Skeletal muscle tissue (tissue), 4 donors: ENCODE data around the gene MAP1LC3B. TPM values are rescaled to one million over a fixed set of nuclear protein-coding genes. Genes with fewer than 3 reads are reported as not detected.
"Not testable (repeated sequence)": the region's sequence is repeated elsewhere in the genome, so short reads cannot be mapped to it uniquely, and the experiment has no call there.

Experiments used
- H3K27ac ChIP-seq: one replicate; pipeline ENCODE4 v1.7.0; 2013; ENCODE audit warnings: mild to moderate bottlenecking, low read depth, low read length, inconsistent platforms
- H3K27me3 ChIP-seq, 3 donors: one replicate each; pipeline ENCODE4 v1.7.0; 2013; ENCODE audit warnings: low read length in 3 of 3; ENCODE audit not compliant: control insufficient read depth in 3 of 3, insufficient read depth in 3 of 3
- H3K36me3 ChIP-seq, 3 donors: one replicate each; pipeline ENCODE4 v1.7.0; 2013; ENCODE audit warnings: low read length in 3 of 3; ENCODE audit not compliant: control insufficient read depth in 3 of 3, insufficient read depth in 3 of 3
- H3K4me1 ChIP-seq, 3 donors: one replicate each; pipeline ENCODE4 v1.7.0; 2013; ENCODE audit warnings: low read length in 3 of 3, mild to moderate bottlenecking in 3 of 3; ENCODE audit not compliant: control insufficient read depth in 3 of 3, insufficient read depth in 3 of 3
- H3K4me3 ChIP-seq, 3 donors: one replicate each; pipeline ENCODE4 v1.7.0; 2013; ENCODE audit warnings: low read length in 3 of 3
- H3K9ac ChIP-seq, 3 donors: one replicate each; pipeline ENCODE4 v1.7.0; 2013; ENCODE audit warnings: low read length in 3 of 3, mild to moderate bottlenecking in 3 of 3, moderate library complexity in 2 of 3, low read depth in 1 of 3
- H3K9me3 ChIP-seq, 3 donors: one replicate each; pipeline ENCODE4 v1.7.0; 2013; ENCODE audit warnings: low read length in 3 of 3; ENCODE audit not compliant: control insufficient read depth in 3 of 3
- total RNA-seq: library from RNA; depleted of rRNA; stranded (reverse); fragments of >200 nt; gene quantifications from one replicate; pipeline ENCODE4 v1.2.3, GENCODE V29; 2014
- donor health status: Osteomylitis.

Gene MAP1LC3B
- total RNA-seq, 1 donor from 2014 or later: 20.9 TPM

GRCh38 chr16:87389914-87390313, 2.2 kb upstream of the MAP1LC3B start:
- not testable (repeated sequence) for H3K27me3 ChIP-seq, H3K4me3 ChIP-seq, H3K36me3 ChIP-seq, H3K9ac ChIP-seq, H3K9me3 ChIP-seq
- Histone ChIP-seq H3K27ac (peak overlapping the region; percentile 99), H3K4me1 (peaks cover 34 to 45% (median 39%) of the 10 kb centered on the region in 3 donors)

GRCh38 chr16:87390641-87391323, 1.4 kb upstream of the MAP1LC3B start:
- H3K4me3 ChIP-seq: peak overlapping the region; percentile 78 to 81 (median 80)
- no peaks in the 10 kb centered on the region for H3K36me3 ChIP-seq
- no peaks in the 10 kb centered on the region for H3K27me3 ChIP-seq
- H3K9me3 ChIP-seq: no peaks in the 10 kb centered on the region
- peak overlapping the region; percentile 100 for H3K27ac ChIP-seq
- H3K9ac ChIP-seq: peak overlapping the region; percentile 92 to 98 (median 98)
- peaks cover 37 to 51% (median 39%) of the 10 kb centered on the region in 3 donors for H3K4me1 ChIP-seq

DNA sequence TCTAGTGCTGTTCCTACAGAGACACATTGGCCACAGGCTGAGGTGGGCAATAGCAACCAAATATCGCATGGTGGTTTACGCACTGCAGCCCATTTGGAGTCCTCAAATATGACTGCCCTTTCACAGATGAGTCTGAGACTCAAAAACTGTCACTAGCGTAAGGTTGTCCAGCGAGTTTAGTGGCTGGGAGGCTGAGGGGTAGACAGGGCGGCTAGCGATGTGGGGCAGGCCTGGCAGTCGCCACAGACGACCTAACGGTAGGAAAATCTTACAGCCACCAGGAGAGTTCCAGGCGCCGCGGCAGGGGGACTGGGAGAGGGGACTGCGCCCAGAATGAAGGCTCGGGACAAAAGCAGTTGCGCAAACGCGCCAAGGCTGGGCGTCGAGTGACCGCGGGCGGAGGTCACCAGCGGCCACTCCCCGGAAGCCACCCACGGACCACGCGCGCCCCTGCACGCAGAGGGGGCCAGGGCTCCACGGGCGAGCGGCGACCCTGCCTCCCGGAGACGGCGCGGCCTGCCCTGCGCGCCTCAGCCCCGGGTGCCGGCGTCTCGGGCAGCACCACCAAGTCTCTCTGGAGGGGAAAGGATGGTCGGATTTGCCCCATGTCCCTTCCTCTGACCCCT, 699 bp upstream of the MAP1LC3B start:
- Histone ChIP-seq H3K27me3 (no peaks in the 10 kb centered on the region), H3K36me3 (no peaks in the 10 kb centered on the region), H3K9me3 (no peaks in the 10 kb centered on the region), H3K4me3 (peak overlapping the region; percentile 78 to 81 (median 80)), H3K9ac (peak overlapping the region; percentile 92 to 98 (median 98)), H3K27ac (peak overlapping the region; percentile 100), H3K4me1 (peaks cover 37 to 51% (median 39%) of the 10 kb centered on the region in 3 donors)

GRCh38 chr16:87392821-87393679, 914 bp downstream of the MAP1LC3B start:
- H3K36me3 ChIP-seq: no peaks in the 10 kb centered on the region
- peak overlapping the region; percentile 87 to 92 (median 91) for H3K9ac ChIP-seq
- H3K4me3 ChIP-seq: peak overlapping the region; percentile 84 to 87 (median 84)
- H3K4me1 ChIP-seq: peaks cover 29 to 36% (median 29%) of the 10 kb centered on the region in 3 donors
- H3K9me3 ChIP-seq: no peaks in the 10 kb centered on the region
- H3K27ac ChIP-seq: peak overlapping the region; percentile 91
- H3K27me3 ChIP-seq: no peaks in the 10 kb centered on the region

DNA sequence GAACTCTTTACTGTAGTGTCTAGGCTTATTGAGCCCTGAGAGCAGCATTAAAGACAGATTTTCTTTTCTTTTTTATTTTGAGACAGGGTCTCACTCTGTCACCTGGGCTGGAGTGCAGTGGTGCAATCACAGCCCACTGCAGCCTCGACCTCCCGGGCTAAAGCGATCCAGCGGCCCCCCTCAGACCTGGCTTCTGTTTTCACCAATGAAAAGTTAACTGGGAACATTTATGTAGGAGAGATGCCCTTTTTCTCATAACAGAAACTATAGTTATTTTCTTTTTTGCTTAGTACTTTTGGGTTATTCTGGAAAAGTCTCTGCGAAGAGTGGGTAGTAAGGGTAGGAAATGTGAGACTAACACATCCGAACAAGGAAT, 1.5 kb downstream of the MAP1LC3B start:
- Histone ChIP-seq H3K4me1 (peaks cover 26 to 36% (median 28%) of the 10 kb centered on the region in 3 donors), H3K36me3 (peaks cover 2 to 5% (median 2%) of the 10 kb centered on the region in 3 donors)

GRCh38 chr16:87395181-87395842, 3.2 kb downstream of the MAP1LC3B start:
- Histone ChIP-seq H3K4me1 (peaks cover 24 to 32% (median 26%) of the 10 kb centered on the region in 3 donors), H3K9me3 (no peaks in the 10 kb centered on the region), H3K27me3 (no peaks in the 10 kb centered on the region), H3K27ac (peak overlapping the region; percentile 1), H3K9ac (no peak overlapping the region), H3K36me3 (peaks cover 10 to 15% (median 10%) of the 10 kb centered on the region in 3 donors), H3K4me3 (no peak overlapping the region)

More for the DNA sequence above, 1.5 kb downstream of the MAP1LC3B start:
- Histone ChIP-seq H3K9me3 (no peaks in the 10 kb centered on the region), H3K27ac (peak overlapping the region; percentile 91), H3K4me3 (peak overlapping the region; percentile 84 to 87 (median 84)), H3K9ac (peak overlapping the region in 2 of 3 donors; percentile 91 to 92), H3K27me3 (no peaks in the 10 kb centered on the region)

- Histone ChIP-seq H3K27ac (no peak overlapping the region), H3K9me3 (no peaks in the 10 kb centered on the region), H3K4me3 (no peak overlapping the region), H3K36me3 (peaks cover 29 to 56% (median 54%) of the 10 kb centered on the region in 3 donors), H3K9ac (no peak overlapping the region), H3K4me1 (no peaks in the 10 kb centered on the region), H3K27me3 (no peaks in the 10 kb centered on the region)
Measured at GRCh38 chr16:87404764-87405625, 12.9 kb downstream of the MAP1LC3B start.

GRCh38 chr16:87406495-87407088, 14.5 kb downstream of the MAP1LC3B start:
- Histone ChIP-seq H3K4me3 (no peak overlapping the region), H3K27ac (no peak overlapping the region), H3K27me3 (no peaks in the 10 kb centered on the region), H3K4me1 (no peaks in the 10 kb centered on the region), H3K9me3 (no peaks in the 10 kb centered on the region), H3K9ac (no peak overlapping the region), H3K36me3 (peaks cover 45 to 66% (median 63%) of the 10 kb centered on the region in 3 donors)
